Astrocyte of the cerebellum (primary cell): ENCODE data around the gene GTF3C1.

ENCODE experiments used
- DNase-seq: peaks from one replicate; pipeline ENCODE4 v3.0.0-alpha.2; 2011; ENCODE audit warnings: low read depth
- H3K4me3 ChIP-seq: 2 replicates; pipeline ENCODE4 v1.5.1; 2011; ENCODE audit warnings: mild to moderate bottlenecking, low read depth, low read length, moderate library complexity
- in situ Hi-C: cut with HindIII; loops from 2 replicates; pipeline ENCODE4 v1.10.0; 2017; ENCODE audit warnings: low sequenced_read_pairs
- TF ChIP-seq, protein P1 (sequence below): IDR thresholded peaks from 2 replicates; pipeline ENCODE4 v1.5.1; 2012; ENCODE audit warnings: low read length, low read depth, moderate library complexity, mild to moderate bottlenecking; ENCODE audit errors: missing control alignments

The GTF3C1 gene

DNA sequence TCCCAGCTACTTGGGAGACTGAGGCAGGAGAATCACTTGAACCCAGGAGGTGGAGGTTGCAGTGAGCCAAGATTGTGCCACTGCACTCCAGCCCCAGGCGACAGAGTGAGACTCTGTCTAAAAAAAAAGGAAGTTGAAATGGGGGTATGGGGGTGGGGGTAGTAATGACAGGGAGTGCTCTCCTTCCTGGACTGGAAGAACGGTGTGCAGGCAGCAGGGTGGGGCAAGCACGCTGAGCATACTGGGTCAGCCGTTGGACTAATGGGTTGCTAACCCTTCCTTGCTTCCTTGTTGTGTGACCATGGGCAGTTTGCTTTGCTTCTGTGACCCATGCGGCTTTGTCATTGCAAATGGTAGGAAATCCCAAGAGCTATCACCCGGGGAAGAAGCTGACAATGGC, 16.7 kb upstream of the GTF3C1 start:
- TF ChIP-seq, protein P1, sequence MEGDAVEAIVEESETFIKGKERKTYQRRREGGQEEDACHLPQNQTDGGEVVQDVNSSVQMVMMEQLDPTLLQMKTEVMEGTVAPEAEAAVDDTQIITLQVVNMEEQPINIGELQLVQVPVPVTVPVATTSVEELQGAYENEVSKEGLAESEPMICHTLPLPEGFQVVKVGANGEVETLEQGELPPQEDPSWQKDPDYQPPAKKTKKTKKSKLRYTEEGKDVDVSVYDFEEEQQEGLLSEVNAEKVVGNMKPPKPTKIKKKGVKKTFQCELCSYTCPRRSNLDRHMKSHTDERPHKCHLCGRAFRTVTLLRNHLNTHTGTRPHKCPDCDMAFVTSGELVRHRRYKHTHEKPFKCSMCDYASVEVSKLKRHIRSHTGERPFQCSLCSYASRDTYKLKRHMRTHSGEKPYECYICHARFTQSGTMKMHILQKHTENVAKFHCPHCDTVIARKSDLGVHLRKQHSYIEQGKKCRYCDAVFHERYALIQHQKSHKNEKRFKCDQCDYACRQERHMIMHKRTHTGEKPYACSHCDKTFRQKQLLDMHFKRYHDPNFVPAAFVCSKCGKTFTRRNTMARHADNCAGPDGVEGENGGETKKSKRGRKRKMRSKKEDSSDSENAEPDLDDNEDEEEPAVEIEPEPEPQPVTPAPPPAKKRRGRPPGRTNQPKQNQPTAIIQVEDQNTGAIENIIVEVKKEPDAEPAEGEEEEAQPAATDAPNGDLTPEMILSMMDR = no peak
- in situ Hi-C loops = no loop called here
- no peak for DNase-seq
- H3K4me3 ChIP-seq = no peak overlapping the region

DNA sequence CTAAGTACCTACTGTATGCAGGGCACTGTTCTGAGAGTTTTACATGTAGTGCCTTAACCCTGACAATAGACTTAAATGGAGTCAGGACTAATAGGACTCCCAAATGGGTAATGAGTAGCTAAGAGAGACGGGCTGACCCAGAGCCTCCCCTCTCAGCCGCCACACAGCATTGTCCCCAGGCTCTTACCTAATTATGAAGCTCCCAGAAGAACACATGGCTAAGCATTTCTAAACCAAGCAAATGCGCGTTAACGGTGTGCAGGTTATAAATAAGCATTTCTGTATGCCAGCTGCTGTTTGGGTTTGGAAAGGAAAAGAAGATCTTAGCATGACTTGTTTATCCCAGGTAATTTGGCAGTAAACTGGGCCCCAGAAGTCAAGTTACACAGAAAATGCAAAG, 14.5 kb upstream of the GTF3C1 start:
- TF ChIP-seq, protein P1 = no peak
- in situ Hi-C loops = no loop called here
- no peak overlapping the region for H3K4me3 ChIP-seq
- no peak for DNase-seq

GRCh38 chr16:27561216-27561615, 11.5 kb upstream of the GTF3C1 start:
- in situ Hi-C loops = no loop called here
- no peak for DNase-seq
- TF ChIP-seq, protein P1 = no peak
- H3K4me3 ChIP-seq = no peak overlapping the region

- DNase-seq = no peak
- in situ Hi-C loops = no loop called here
- no peak overlapping the region for H3K4me3 ChIP-seq
- TF ChIP-seq, protein P1 = no peak
Observed at GRCh38 chr16:27558932-27559331, 9.2 kb upstream of the GTF3C1 start.

DNA sequence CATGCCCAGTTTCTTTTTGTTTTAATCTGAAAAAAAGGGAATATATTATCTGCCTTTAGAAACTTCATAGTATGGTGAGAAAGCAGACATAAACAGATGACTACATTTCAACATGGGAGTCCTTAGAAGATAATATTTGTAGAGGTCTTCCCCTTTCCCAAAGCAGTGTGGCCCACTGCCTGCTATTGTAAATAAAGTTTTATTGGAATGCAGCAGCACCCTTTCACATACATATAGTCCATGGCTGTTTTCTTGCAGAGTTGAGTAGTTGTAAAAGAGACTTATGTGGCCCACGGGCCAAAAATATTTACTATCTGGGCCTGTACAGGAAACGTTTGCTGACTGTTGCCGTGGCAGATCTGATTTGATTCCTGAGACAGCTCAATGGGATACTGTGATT, 8.7 kb upstream of the GTF3C1 start:
- TF ChIP-seq, protein P1 = no peak
- no peak for DNase-seq
- H3K4me3 ChIP-seq = no peak overlapping the region
- in situ Hi-C loops = no loop called here

GRCh38 chr16:27556471-27556870, 6.8 kb upstream of the GTF3C1 start:
- DNase-seq = no peak
- TF ChIP-seq, protein P1 = no peak
- H3K4me3 ChIP-seq = no peak overlapping the region
- in situ Hi-C loops = no loop called here

- peak overlapping the region; percentile 100 for H3K4me3 ChIP-seq
- DNase-seq = no peak
- TF ChIP-seq, protein P1 = no peak
- in situ Hi-C loops = no loop called here
Observed at GRCh38 chr16:27551036-27551435, 1.3 kb upstream of the GTF3C1 start.
